Measurements from ENCODE around the gene PNKD.
A peak's percentile ranks its signal among the peaks of the same experiment; 100 is the strongest.
"Not testable (repeated sequence)": the region's sequence is repeated elsewhere in the genome, so short reads cannot be mapped to it uniquely, and the experiment has no call there.

The PNKD gene

DNA sequence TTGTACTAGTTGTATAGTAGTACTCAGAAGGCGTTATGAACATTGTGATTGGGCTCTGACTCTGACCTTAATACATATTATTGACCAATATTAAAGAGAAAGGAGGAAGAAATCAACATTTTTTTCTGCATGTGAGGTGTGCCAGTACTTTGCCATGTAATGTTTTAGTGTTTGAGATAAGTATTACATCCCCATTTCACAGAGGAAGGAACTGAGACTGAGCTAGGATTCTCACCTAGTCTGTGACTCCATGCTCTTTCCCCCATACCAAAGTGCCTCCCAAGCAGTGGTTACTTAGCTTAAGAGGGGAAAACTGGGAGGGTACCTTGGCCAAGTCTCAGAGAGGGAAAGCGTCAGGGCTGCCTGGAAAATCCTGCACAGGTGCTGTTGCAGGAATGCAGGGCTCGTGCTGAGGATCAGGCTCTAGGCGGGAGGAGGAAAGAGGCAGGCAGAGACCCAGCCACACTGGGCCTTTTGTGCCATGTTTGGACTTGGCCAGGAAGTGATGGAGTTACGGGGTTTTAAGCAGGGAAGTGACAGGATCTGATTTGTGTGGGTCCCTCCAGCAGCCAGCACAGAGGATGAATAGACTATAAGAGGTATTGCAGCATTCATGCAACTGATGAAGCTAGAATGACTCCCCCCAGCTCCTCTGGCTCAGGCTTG is 1.7 kb downstream of the PNKD start:
- Histone ChIP-seq H3K9ac (no peak overlapping the region), H3K27me3 (no peaks in the 10 kb centered on the region), H3K4me2 (peak overlapping the region; percentile 94), H3K9me3 (no peaks in the 10 kb centered on the region), H3K4me1 (peaks cover 39% of the 10 kb centered on the region), H3K27ac (no peak overlapping the region), H3K36me3 (peaks cover 49% of the 10 kb centered on the region), H4K20me1 (peaks cover 25% of the 10 kb centered on the region), H3K4me3 (peak overlapping the region; percentile 84; the same call in 1 of the 2 replicates)
- no peak for TF ChIP-seq Cebpa-rat (IDR thresholded peaks at IDR 0.05)

DNA sequence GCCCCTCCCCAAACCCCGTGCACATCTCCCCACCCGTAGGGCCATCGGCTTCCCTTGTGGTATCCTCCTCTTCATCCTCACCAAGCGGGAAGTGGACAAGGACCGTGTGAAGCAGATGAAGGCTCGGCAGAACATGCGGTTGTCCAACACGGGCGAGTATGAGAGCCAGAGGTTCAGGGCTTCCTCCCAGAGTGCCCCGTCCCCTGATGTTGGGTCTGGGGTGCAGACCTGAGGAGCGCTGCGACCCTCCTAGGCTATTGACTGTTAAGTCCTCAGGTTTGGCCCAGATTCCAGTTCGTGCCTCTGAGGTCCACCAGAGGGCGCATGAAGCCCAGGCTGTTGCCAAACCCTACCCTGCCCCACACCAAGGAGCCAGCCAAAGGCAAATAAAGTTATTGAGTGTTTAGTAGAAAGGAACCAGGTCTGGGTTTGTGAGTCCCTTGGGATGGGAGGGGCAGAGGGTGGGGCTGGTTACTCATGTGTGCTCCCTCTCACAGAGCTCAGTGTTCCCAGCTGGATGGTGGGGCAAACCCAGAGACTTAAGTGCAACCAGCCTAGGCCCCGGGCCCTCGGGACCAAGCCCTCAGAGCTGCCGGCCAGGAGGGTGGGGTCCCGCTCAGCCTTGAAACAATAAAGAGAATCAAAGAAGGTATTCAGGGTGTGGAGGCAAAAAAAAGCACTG is 2.4 kb downstream of the PNKD start:
- Histone ChIP-seq H3K4me2 (peak overlapping the region; percentile 94), H3K9ac (no peak overlapping the region), H3K36me3 (peaks cover 49% of the 10 kb centered on the region), H3K27me3 (no peaks in the 10 kb centered on the region), H3K4me1 (peaks cover 39% of the 10 kb centered on the region), H3K9me3 (no peaks in the 10 kb centered on the region), H4K20me1 (peaks cover 18% of the 10 kb centered on the region), H3K27ac (no peak overlapping the region), H3K4me3 (0 out of 2 replicates have a peak overlapping the region, but pooled peaks have one; percentile 84)
- no peak for TF ChIP-seq Cebpa-rat (IDR thresholded peaks at IDR 0.05)

DNA sequence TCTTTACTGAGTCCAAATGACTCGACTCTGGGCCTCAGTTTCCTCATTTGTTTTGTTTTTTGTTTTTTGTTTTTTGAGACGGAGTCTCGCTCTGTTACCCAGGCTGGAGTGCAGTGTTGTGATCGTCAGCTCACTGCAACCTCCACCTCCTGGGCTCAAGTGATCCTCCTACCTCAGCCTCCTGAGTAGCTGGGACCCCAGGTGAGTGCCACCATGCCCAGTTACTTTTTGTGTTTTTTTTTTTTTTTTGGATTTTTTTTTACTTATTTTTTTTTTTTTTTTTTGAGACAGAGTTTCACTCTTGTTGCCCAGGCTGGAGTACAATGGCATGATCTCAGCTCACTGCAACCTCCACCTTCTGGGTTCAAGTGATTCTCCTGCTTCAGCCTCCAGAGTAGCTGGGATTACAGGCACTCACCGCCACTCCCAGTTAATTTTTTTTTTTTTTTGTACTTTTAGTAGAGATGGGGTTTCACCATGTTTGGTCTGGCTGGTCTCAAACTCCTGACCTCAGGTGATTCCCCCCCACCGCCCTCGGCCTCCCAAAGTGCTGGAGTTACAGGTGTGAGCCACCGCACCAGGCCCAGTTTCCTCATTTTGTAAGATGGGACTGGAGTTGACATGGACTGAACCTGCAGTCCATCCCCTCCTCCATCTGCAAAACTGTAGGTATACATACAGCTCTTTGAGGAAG is 3.0 kb downstream of the PNKD start:
- not testable (repeated sequence) for H3K27ac ChIP-seq, H3K27me3 ChIP-seq, H3K9me3 ChIP-seq, H3K9ac ChIP-seq, H3K4me3 ChIP-seq
- Histone ChIP-seq H3K36me3 (peaks cover 49% of the 10 kb centered on the region), H3K4me1 (peaks cover 37% of the 10 kb centered on the region), H4K20me1 (peaks cover 13% of the 10 kb centered on the region), H3K4me2 (peak overlapping the region; percentile 94)

DNA sequence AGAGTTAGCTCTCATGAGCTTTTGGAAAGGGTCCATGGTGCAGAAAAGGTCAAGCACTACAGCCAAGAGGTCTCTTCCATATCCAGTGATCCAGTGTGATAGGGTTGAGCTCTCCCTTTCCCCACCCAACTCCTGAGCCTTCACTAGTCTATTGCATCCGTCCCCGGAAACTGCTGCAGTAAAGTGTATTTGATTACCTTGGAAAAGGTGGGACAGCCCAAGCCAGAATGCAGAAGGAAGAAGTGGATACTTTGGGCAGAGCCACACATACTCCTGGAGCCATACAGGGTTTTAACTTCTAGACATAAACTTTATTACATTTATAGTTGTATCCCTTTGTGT is 3.6 kb downstream of the PNKD start:
- H3K4me1 ChIP-seq = peaks cover 32% of the 10 kb centered on the region
- no peaks in the 10 kb centered on the region for H3K9me3 ChIP-seq
- no peak overlapping the region for H3K27ac ChIP-seq
- no peaks in the 10 kb centered on the region for H3K27me3 ChIP-seq
- H3K4me2 ChIP-seq = no peak overlapping the region
- peaks cover 8% of the 10 kb centered on the region for H4K20me1 ChIP-seq
- H3K36me3 ChIP-seq = peaks cover 54% of the 10 kb centered on the region
- H3K4me3 ChIP-seq = no peak overlapping the region
- no peak overlapping the region for H3K9ac ChIP-seq
- TF ChIP-seq Cebpa-rat (IDR thresholded peaks at IDR 0.05) = no peak

DNA sequence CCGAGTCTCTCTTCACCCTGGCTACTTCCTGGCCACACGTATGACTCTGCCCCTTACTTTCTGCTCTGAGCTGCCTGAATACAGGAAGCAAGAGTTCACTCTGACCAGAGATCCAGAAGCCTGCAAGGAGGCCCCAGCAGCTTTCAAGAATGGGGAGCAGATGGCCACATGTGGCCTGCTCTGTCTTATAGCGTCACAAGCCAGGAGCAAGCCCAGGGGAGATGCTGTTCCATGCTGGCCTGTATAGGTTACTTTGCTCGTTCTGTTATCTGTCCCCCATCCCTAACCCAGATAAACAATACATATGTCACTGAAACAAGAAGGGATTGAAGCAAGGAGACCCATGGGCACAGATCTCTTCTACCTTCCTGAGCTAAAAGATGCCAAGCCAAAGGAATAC is 4.3 kb downstream of the PNKD start:
- no peak for TF ChIP-seq Cebpa-rat (IDR thresholded peaks at IDR 0.05)
- Histone ChIP-seq H3K9me3 (no peaks in the 10 kb centered on the region), H3K36me3 (peaks cover 61% of the 10 kb centered on the region), H3K27me3 (no peaks in the 10 kb centered on the region), H3K4me2 (no peak overlapping the region), H4K20me1 (peaks cover under 1% of the 10 kb centered on the region; the same call in 1 of the 2 replicates), H3K27ac (no peak overlapping the region), H3K4me3 (no peak overlapping the region), H3K4me1 (peaks cover 27% of the 10 kb centered on the region), H3K9ac (no peak overlapping the region; the same call in 1 of the 2 replicates)

DNA sequence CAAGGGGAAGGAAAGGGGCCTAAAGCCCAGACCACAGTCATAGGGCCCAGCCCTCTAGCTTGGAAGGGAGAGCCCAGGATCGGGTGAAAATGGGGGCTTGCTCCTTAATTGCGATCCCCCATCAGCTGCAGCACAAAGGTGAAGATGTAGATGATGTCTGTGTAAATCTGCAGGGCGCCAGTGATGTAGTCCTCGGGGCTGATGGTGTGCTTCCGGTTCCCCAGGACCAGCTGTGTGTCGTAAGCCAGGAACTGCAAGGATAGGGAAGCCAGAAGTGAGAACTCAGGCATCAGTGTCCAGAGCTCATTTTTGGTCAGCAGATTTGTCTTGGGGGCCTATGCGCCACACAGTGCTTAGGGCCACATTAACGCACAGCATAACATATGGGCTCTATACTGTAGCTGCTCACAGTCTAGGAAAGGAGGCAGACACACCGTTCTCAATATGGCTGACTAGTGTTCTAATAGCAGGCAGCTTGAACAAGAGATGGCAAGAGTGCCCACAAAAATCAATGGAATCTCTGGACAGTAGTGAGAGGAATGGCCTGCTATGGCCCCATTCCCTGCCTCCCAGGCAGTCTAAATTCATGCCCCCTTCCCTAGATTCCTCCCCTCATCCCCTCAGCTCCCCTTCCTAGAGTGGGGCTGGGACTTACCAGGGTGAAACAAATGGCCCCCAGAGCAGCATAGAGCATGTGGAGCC is 5.2 kb downstream of the PNKD start:
- Histone ChIP-seq H3K4me3 (no peak overlapping the region), H3K9me3 (no peaks in the 10 kb centered on the region), H3K27ac (no peak overlapping the region), H3K4me2 (no peak overlapping the region), H3K4me1 (peaks cover 27% of the 10 kb centered on the region), H3K9ac (no peak overlapping the region), H3K36me3 (peaks cover 71% of the 10 kb centered on the region), H4K20me1 (no peaks in the 10 kb centered on the region), H3K27me3 (no peaks in the 10 kb centered on the region)
- no peak for TF ChIP-seq Cebpa-rat (IDR thresholded peaks at IDR 0.05)

DNA sequence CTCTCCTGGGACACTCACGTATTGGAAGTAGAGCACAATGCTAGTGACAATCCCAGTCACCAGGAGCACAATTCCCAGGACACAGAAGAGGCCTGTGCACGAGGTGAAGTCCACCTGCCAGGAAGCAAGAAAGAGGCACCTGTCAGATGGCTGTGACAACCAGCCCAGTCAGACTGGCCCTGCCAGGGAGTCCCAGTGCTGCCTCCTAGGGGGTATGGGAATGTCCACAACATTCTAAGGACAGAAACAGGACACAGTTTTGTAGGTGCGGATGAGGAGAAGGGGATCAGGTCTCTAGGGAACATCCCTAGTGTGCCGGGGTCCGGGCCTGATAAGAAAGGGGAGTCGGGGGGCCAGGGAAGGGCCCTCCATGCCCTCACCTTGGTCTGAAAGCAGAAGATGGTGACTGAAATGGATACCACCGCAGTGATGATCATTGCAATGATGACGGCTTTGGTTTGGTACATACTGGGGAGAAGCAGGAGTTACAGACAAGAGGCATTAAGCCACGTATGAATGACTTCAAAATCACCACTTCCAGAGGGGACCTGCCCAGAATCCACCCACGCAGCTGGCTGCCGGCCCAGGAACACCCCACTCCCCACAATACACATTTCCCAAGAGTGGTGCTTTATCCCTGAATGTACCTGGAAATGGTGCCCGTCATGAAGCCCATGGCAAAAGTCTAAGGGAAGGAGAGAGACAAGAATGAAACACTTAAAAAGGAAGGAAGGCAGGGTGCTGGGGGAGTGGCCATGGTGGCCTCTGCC is 6.9 kb downstream of the PNKD start:
- Histone ChIP-seq H3K36me3 (peaks cover 81% of the 10 kb centered on the region), H3K27me3 (no peaks in the 10 kb centered on the region), H3K4me3 (no peak overlapping the region), H3K9ac (no peak overlapping the region), H3K9me3 (no peaks in the 10 kb centered on the region), H3K4me2 (no peak overlapping the region), H3K27ac (no peak overlapping the region), H3K4me1 (peaks cover 16% of the 10 kb centered on the region), H4K20me1 (no peaks in the 10 kb centered on the region)
- no peak for TF ChIP-seq Cebpa-rat (IDR thresholded peaks at IDR 0.05)

DNA sequence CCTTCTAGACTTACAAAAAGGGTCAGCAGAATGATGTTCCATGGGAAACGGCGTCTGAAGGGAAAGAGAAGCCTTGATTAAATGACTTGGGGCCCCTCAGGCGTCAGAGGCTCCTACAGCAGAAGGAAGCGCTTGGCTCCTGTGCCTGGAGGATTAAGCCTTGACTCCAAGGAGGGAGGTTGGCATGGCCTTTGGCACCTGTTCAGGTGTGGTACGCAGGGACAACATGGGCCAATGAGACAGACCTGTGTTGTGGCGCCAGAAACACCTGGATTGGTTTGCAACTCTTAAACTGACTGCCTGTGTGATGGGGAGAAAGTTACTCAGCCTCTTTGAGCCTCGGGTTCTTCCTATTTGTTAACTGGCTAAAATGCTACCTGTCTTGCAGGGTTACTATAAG is 7.6 kb downstream of the PNKD start:
- Histone ChIP-seq H3K9me3 (no peaks in the 10 kb centered on the region), H3K4me1 (peaks cover 16% of the 10 kb centered on the region), H3K9ac (no peak overlapping the region), H3K27ac (no peak overlapping the region), H3K36me3 (peaks cover 81% of the 10 kb centered on the region), H3K27me3 (no peaks in the 10 kb centered on the region), H3K4me3 (no peak overlapping the region), H4K20me1 (no peaks in the 10 kb centered on the region), H3K4me2 (no peak overlapping the region)
- TF ChIP-seq Cebpa-rat (IDR thresholded peaks at IDR 0.05) = no peak
